HG03064 (cell line): ENCODE measurements around the gene FGFR2.

Experiments used
- ATAC-seq: cut with Tn5 transposase; IDR thresholded peaks from one replicate; pipeline ENCODE4 v1.9.1; 2021; ENCODE audit warnings: low read depth; ENCODE audit not compliant: unreplicated experiment

The FGFR2 gene

DNA sequence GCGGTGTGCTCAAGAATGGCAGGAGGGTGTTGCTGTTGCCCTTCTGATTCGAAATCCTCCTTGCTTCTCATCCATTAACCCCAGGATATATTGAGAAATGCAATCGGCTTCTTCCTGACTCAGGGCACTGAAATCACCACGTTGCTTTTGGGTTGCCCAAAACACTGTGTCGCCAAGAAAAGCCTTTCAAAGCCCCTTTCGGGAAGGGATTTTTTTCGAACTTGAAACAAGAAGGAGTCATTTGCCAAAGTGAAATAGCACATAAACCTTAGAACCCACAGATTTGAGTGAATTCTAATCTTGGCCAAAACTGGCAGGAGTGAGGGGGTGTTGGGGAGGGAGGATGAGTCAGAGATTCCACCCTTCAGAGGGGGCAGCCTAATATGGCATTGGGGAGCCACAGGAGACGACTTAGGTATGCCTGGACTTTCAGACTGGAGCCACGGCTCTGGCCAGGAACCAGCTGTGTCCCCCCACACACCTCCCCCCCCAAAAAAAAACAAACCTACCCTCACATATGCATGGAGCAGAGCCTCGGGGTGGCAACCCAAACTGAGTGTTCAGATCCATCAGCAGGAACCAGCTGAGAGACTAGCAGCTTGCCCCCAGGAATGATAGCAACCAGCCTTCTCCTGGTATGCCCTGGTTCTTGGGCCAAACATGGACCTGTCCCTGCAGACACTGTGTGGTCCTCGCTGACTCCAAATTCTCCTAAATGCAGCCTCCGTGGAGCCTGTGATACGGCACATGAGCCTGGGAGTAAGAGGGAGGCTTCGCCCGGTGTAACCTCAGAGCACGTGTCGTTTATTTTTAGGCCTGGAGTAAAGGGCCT is 138.4 kb downstream of the FGFR2 start:
- ATAC-seq: no peak

DNA sequence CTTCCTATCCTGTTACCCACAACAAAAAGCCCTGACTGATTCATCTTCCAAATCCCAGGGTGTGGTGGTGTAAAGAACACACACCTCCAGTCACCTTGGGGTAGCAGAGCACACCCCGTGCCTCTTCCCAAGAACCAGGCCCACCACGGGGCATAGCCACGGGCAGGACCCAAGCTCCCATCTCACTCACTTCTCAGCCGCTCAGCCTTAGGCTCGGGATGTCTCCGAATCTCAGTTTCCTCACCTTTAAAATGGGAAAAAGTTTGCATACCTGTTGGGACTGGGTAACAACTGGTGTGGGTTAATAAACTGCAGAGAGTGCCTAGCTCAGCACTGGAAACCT is 139.0 kb downstream of the FGFR2 start:
- no peak for ATAC-seq

DNA sequence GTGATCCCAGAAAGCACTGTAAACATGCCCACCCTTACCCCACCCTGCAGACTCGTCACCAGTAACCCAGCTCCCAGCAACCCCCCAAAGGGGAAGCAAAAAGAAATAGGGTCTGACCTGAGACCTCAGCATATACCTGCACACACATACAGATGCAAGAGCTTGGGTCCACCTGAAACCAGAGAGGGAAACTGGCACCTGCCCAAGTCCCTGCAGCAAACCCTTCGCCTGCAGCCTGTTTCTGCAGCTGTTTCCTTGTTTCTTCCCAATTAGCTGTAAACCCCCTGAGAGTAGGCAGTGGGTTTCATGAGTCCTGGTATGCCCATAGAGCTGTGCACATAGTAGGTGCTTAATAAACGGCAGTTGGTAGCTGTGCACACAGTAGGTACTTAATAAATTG is 140.5 kb downstream of the FGFR2 start:
- no peak for ATAC-seq

DNA sequence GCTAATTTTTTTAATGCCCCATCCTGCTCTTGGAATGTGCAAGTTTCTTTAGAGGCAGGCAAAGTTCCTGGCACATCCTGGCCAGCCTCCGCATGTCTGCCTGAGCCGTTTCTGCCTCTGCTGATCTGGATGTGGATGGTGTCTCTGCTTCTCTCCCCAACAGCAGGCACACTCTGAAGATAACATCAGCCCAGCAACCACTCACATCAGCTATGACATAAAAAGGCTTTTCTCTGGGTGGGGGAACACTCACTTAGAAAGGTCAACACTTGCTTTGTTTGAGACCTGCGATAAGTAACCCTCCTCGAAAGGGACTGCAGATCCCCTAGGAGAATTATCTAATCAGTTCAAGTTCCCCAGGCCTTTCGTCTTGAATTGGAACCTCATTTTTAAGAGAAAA is 142.9 kb downstream of the FGFR2 start:
- ATAC-seq: no peak

DNA sequence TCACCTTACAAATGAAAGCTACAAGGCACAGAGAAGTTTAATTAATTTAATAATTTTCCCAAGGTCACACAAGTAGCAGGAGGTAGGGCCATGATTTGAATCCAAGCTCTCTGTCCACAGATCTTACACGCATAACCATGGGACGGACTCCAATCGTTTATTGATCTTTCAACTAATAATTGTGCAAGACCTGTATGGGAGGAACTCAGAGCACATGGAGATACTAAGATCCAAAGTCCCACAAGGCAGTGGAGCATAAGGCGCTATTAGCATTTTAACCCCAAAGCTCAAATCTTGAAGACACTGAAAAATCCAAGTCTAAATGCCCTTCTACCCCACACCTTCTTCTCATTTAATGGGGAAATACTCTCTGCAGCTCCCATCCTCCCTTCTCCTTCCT is 143.5 kb downstream of the FGFR2 start:
- ATAC-seq: no peak

DNA sequence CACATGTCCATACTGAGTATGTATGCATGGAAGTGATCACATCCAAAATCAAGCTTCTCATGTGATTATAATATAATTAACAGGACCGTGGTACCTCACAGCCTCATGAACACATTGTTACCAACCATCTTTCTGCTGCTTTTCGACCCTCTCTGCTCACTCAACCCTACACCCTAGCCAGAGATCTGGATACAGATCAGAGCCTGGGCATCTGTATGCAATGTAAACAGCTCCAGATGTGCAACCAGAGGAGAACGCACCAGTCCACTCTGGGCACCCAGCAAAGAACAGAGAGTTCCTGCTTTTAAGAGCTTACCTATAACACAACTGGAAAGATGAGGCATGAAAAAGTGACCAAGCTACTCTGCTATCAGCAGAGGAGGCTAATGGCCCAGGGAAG is 145.1 kb downstream of the FGFR2 start:
- ATAC-seq: no peak

DNA sequence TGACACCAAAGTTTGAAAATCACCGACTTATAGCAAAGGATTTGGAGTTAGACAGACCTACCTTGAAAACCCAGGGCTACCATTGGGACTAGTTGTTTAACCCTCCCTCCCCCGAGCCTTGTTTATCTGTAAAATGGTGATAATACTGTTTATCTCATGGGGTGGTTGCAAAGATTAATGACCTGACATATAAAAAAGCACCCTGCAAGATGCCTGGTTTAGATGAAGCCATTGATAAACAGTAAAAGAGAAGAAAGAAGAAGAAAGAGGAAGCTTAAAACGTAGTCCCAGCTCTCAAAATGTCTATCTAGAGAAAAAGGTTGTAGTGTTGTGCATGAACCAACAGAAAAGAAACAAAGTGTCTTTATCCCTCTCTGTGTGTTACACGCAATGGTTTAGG is 145.7 kb downstream of the FGFR2 start:
- ATAC-seq: no peak

DNA sequence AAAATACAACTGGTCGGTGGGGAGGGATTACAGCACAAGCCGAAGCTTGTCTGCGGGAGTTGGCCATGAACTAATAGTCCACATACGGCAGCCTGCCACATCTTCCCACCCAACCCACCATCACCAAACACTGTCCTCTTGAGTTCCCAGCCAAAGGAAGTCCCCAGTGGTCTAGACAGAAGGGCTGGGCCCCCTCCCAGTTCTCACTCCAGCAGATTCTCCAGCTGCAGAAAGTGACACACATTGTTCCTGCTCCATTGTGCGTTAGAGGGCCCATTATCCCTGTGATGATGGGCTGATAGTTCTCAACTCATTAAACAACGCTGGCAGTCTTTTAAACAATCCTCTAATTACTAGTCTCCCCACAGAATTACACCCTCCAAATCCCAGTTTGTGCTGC is 148.0 kb downstream of the FGFR2 start:
- no peak for ATAC-seq

DNA sequence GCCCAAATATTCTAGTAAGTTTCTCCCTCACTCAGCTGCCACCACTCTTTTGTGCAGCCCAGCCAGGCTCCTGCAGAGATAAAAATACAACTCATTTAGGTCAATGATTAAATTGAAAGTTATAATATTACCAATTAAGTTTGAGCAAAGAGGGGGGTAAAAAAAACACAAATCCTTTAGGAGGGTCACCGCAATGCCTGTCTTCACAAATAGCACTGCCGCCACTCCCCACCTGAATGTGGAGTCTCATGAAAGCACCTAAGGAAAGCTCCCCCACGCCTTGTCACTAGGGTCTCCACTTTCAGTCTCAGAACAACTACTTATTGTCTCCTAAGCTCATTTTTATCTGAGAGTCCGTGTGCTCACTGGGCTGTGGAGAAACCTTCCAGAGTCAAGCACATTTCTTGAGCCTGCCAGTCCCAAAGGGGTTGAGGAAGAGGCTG is 148.7 kb downstream of the FGFR2 start:
- ATAC-seq: peak; percentile 41

DNA sequence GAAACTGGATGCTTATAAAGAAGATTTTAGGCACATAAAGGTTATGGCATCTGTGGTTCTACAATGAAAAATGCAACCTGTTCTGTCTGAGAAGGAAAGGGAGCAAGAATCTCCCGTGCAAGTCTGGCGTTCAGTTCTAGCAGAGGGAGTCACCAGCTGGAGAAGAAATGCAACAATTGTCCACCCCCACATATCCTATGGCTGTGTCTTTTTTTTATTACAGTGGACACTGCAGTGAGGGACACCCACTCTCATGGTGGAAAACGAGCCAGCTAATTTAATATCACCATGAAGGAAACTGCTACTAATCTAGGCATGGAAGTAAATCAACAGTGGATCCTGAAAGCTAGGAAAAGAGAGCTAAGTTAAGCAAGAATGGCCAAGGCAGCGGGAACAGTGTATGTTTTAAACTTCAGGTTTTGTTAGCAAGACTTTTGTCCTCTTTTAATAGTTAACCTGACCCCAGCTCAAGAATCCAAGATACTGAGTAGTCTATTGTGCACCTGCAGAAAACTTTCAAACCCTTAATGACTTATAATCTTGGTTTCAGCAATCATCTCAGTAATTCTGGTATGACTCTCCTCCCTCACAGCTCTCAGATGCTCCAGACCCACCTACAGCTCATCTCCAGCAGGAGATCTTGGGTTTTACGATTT is 149.3 kb downstream of the FGFR2 start:
- ATAC-seq: peak; percentile 96

DNA sequence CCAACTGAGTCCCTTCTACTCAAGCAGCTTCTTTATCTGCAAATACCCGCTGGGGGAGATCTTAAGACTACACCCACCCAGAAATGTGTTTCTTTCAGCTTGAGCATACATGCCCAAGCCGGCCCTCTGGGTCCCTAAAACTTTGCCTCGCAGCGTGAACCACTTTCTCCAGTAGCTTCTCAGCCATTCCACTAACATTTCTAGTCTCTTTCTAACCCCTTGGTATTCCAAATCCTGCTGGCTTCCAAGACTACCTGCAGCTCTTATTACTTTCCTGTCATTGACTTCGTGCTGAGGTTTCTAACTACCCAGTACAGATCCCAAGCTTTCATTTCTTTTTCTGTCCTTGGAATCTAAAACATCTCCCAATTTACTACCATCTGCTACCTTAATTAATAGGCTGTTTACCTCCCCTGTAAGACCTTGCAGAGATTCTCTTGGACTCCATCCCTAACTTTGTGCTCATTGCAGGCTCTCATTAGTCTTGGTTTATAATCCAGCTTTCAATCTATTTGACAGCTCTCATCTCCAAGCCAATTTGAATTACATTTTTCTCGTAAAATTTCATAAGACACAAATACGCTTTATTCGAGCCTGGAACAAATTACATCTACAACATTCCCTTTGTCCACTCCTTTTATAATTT is 153.6 kb downstream of the FGFR2 start:
- ATAC-seq: no peak

DNA sequence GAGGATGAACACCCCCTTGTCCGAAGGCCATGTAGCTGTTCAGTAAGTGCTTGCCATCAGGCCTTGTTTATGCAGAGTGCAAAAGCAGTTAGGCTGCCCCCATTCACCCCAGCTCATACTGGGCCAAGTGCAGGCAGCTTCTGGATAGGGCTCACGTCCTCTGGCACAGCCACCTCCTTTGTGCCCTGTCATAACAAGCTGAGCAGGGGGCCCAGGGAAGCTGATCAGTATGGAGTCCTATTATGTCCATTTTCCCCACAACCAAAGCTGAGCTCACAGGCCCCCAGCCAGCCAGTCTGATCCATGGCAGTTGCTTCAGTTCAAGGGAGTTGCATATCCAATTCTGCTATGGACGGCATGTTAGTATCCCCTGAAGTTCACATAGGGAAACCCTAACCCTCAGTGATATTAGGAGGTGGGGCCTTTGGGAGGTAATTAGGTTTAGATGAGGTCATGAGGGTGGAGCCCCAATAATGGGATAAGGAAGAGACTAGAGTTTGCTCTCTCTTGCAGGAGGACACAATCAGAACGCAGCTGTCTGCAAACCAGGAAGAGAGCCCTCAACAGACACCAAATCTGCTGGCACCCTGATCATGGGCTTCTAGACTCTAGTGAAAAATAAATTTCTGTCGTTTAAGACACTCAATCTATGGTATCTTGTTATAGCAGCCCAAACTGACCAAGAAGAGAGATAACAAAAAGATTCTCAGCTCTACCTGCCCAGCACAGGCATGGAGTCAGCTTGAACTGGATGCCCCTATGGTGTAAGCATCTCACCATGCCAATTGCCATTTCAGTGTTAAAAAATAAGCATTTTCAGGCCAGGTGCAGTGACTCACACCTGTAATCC is 155.9 kb downstream of the FGFR2 start:
- ATAC-seq: no peak

DNA sequence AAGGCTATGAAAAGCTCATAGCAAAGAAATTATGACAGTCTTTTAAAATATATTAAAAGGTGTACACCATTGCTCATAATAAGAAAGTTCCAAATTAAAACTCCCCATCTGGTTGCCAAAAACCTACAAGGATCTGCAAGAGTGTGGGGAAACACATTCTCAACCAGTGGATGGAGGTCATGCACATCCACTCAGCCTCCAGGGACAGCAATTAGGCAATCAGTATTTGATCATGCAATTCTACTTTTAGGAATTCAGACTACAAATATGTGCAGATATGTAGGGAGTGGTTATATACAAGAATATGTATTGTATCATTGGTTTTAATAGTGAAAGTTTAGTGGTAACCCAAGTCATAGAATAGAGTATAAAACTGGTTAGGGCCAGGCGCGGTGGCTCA is 157.8 kb downstream of the FGFR2 start:
- no peak for ATAC-seq

DNA sequence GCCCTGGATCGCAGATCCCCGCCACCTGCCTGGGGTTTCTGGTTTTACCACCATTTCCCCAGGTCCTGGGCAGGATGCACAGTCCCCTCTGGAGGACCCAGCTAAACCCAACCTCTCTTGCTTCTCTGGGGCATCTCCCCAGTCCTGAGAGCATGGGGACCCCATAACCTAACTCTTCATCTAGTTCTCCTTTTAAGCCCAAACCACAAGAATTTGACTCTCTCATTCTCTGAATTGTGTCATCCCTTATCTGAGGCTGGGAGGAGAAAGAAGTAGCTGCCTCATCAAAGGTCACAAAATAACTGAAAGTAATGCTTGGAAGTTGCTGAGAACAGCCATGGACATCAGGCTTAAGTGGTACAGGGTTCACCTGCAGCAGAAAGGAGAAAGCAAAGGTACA is 159.9 kb downstream of the FGFR2 start:
- ATAC-seq: no peak

DNA sequence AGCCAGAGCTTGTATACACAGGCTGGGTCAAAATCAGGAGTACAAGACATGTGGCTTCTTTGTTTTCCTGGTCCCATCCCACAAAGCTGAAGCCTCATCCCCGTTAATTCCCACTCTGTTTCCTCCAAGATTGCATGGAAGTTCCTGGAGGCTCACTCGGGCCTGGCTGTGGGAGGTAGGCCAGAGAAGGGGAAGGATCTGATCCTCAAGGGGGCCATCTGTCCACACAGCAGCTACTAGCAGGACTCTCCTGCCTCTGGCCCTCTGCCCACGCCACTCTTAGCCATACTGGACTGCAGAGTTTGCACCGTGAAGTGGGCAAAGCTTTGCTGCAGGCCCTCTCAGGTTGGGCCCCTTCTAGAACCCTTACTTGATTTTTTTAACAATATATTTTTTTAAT is 160.6 kb downstream of the FGFR2 start:
- ATAC-seq: no peak

DNA sequence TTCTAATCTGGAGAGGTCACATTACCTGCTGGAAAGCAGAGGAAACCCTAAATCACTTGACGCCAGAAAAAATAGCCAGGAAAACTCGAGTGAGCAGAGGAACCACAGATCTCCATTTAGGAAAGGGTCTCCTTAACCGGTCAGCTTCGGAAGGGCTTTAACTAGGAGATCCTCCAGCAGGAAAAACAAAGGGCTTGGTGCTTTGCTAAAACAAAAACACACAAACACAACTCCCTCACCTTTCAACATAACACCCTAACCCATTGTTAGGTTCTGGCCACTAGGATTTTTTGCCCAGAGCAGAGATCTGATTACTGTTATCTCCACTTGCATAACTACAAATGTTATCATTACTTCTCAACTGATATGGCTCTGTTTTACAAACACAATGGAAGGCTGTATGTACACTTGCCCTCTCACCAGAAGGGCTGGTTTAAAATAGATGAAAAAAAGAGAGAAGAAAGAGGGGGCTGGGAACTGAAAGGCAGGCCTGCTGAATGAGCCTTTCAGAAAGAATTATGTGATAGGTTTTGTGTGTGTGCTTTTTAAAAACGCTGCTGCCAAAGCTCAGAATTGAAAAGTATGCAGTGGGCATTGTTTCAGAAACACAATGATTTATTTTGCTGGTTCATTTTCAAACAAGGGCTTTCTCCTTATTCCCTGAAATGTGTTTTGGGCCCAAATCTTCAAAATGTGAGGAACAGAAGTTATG is 161.5 kb downstream of the FGFR2 start:
- no peak for ATAC-seq

DNA sequence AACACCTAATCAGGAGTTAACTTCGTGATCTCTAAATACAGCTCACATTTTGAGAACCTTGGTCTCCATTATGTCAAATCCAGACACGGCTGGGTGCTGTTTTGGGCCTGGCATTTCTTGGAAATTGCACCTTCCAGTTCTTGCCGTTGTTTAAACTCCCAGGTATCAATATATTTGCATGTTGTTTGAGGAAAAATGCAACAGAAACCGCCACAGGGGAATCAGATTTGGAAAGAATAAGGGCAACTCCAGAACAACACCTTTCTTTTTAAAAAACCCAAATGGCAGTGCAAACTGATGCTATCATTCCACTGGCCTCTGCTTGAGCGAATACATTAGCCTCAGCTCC is 162.0 kb downstream of the FGFR2 start:
- no peak for ATAC-seq

DNA sequence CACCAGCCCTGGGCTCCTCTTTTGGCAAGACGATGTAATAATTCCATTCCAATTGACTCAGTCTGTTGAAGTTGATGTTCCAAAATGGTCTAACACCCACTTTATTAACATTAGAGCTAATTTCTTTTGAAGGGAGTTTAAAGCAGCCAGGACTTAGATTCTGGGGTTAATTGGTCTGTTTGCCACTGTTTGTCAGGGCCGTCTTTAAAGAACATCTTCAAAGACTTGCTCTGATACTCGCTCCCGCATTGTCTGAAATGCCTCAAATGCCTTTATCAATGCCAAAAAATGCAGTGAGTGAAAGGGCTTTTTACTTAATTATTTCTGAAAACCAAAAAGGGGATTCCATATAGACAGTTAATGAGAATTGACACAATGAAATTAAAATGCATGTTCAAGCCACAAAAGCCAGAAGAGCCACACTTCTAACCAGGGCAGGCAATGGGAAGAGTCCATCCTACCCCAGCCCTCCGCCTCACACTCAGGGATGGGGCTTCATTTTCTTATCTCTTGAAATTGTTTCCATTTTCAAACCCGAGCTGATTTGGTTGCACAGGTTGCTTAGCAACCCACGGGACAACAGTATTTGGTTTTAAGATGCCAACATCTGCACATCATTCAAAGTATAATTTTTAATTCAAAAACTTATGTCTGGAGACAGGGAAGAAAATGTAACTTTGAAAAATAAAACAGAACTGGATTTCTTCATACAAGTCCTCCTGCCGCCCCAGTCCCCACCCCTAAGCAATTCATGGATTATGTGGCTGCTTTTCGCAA is 163.0 kb downstream of the FGFR2 start:
- ATAC-seq: no peak

DNA sequence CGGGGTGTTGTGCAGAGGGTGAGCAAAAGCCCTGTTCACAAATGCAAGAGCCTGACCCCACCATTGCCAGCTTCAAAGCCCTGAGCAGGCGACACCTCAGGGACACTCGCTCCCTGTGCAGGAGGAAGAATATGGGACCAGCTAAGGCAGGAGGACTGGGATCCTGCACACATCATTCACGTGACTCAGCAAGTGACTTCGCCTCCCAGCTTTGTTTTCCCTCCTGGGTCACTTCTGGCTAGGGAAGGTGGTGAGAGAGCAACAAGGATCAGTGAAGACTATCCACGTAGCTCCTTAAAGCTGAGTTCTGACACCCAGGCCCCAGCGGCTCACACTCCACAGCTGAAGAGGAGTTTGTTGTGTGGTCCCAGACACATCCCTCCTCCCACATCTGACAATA is 164.3 kb downstream of the FGFR2 start:
- ATAC-seq: no peak

DNA sequence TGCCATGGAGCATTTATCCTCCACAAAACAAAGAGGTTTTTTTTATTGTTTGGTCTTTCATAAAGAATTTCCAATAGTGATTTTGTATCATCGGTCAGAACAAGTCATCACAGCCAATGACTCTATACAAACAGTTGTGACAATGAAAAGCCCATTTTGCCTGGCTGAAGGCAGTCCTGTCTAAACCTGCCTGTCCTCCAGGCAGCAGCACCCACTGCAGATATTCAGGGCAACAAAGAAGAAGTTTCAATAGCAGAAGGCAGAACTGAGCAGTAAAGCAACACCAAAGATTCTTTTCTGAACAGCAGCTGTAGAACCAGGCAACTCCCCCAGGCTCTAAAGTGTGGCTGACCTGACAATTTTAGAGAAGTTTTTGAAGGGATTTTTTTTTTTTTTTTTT is 169.4 kb downstream of the FGFR2 start:
- no peak for ATAC-seq
